Ovary (tissue), 3 donors: ENCODE results near the gene CCNQ.

Experiments used
- EP300 ChIP-seq: sonication (generic); formaldehyde crosslinking; IDR thresholded peaks from one replicate; pipeline ENCODE4 v1.6.1; 2017; ENCODE audit warnings: antibody characterized with exemption
- POLR2A ChIP-seq: fragments of 450-650 bp; IDR thresholded peaks from one replicate; pipeline ENCODE4 v1.6.1; 2017; ENCODE audit warnings: antibody characterized with exemption, mild to moderate bottlenecking, moderate library complexity
- TF ChIP-seq, protein P1 (sequence below), 3 donors: fragments of 450-650 bp in 2 of 3; fragments of 200-600 bp in 1 of 3; IDR thresholded peaks; one replicate each; pipeline versions ENCODE4 v1.5.1 to v1.8.0; 2016 to 2022; ENCODE audit warnings: antibody characterized with exemption in 3 of 3, mild to moderate bottlenecking in 1 of 3
- donor health status: DM: no; HTN: no; CAD: no.

- TF ChIP-seq POLR2A (no peak), EP300 (no peak)
- TF ChIP-seq, protein P1, sequence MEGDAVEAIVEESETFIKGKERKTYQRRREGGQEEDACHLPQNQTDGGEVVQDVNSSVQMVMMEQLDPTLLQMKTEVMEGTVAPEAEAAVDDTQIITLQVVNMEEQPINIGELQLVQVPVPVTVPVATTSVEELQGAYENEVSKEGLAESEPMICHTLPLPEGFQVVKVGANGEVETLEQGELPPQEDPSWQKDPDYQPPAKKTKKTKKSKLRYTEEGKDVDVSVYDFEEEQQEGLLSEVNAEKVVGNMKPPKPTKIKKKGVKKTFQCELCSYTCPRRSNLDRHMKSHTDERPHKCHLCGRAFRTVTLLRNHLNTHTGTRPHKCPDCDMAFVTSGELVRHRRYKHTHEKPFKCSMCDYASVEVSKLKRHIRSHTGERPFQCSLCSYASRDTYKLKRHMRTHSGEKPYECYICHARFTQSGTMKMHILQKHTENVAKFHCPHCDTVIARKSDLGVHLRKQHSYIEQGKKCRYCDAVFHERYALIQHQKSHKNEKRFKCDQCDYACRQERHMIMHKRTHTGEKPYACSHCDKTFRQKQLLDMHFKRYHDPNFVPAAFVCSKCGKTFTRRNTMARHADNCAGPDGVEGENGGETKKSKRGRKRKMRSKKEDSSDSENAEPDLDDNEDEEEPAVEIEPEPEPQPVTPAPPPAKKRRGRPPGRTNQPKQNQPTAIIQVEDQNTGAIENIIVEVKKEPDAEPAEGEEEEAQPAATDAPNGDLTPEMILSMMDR (IDR thresholded peaks at IDR 0.05) = no peak
Observed at GRCh38 chrX:153547195-153547594, 51.7 kb downstream of the CCNQ start.
